HG03432 (cell line): ENCODE data around the gene ADAM33.

Experiments
- ATAC-seq: cut with Tn5 transposase; IDR thresholded peaks from one replicate; pipeline ENCODE4 v1.9.1; 2021; ENCODE audit warnings: mild to moderate bottlenecking, moderate library complexity; ENCODE audit not compliant: unreplicated experiment

ADAM33 gene

GRCh38 chr20:3687655-3688054, 5.8 kb upstream of the ADAM33 start:
- ATAC-seq = no peak

GRCh38 chr20:3686867-3687321, 5.1 kb upstream of the ADAM33 start:
- ATAC-seq = no peak

- ATAC-seq = no peak
These were observed 4.6 kb upstream of the ADAM33 start for GRCh38 chr20:3686421-3686820.

GRCh38 chr20:3685341-3685740, 3.5 kb upstream of the ADAM33 start:
- ATAC-seq = no peak

GRCh38 chr20:3681352-3681930, 369 bp downstream of the ADAM33 start:
- no peak for ATAC-seq

- no peak for ATAC-seq
These were observed 984 bp downstream of the ADAM33 start for GRCh38 chr20:3680701-3681351.

GRCh38 chr20:3679749-3680700, 1.8 kb downstream of the ADAM33 start:
- no peak for ATAC-seq

- no peak for ATAC-seq
These were observed 2.7 kb downstream of the ADAM33 start for GRCh38 chr20:3678856-3679720.

- ATAC-seq = no peak
These were observed 3.6 kb downstream of the ADAM33 start for GRCh38 chr20:3678198-3678597.

- no peak for ATAC-seq
These were observed 4.1 kb downstream of the ADAM33 start for GRCh38 chr20:3677733-3678132.

- no peak for ATAC-seq
These were observed 6.6 kb downstream of the ADAM33 start for GRCh38 chr20:3674995-3675900.

- no peak for ATAC-seq
These were observed 7.4 kb downstream of the ADAM33 start for GRCh38 chr20:3674447-3674846.

GRCh38 chr20:3673221-3674070, 8.4 kb downstream of the ADAM33 start:
- ATAC-seq = no peak

GRCh38 chr20:3672547-3673171, 9.2 kb downstream of the ADAM33 start:
- no peak for ATAC-seq

GRCh38 chr20:3671986-3672546, 9.7 kb downstream of the ADAM33 start:
- no peak for ATAC-seq

GRCh38 chr20:3670945-3671344, 10.9 kb downstream of the ADAM33 start:
- ATAC-seq = no peak

GRCh38 chr20:3670511-3670910, 11.3 kb downstream of the ADAM33 start:
- ATAC-seq = no peak
